Measurements from ENCODE around the gene SPO11.

The SPO11 gene

GRCh38 chr20:57291694-57292093, 37.9 kb upstream of the SPO11 start:
- ChIA-PET POLR2A (no interaction called here), CTCF (no interaction called here)
- no peak for TF ChIP-seq CTCF (IDR thresholded peaks at IDR 0.05; ENCODE audit: control extremely low read depth, extremely low read depth, low read depth, missing control alignments)
- no peak for DNase-seq (ENCODE audit: extremely low spot score)

- no peak for DNase-seq (ENCODE audit: extremely low spot score)
- CTCF ChIA-PET: no interaction called here
- POLR2A ChIA-PET: no interaction called here
- no peak for TF ChIP-seq CTCF (IDR thresholded peaks at IDR 0.05; ENCODE audit: control extremely low read depth, extremely low read depth, low read depth, missing control alignments)
Measured at GRCh38 chr20:57292611-57293010, 37.0 kb upstream of the SPO11 start.

- CTCF ChIA-PET: no interaction called here
- POLR2A ChIA-PET: no interaction called here
- TF ChIP-seq CTCF (IDR thresholded peaks at IDR 0.05; ENCODE audit: control extremely low read depth, extremely low read depth, low read depth, missing control alignments): no peak
- no peak for DNase-seq (ENCODE audit: extremely low spot score)
Measured at GRCh38 chr20:57293995-57294394, 35.6 kb upstream of the SPO11 start.

GRCh38 chr20:57294550-57294949, 35.1 kb upstream of the SPO11 start:
- no peak for TF ChIP-seq CTCF (IDR thresholded peaks at IDR 0.05; ENCODE audit: control extremely low read depth, extremely low read depth, low read depth, missing control alignments)
- ChIA-PET CTCF (no interaction called here), POLR2A (no interaction called here)
- no peak for DNase-seq (ENCODE audit: extremely low spot score)

GRCh38 chr20:57298457-57298856, 31.1 kb upstream of the SPO11 start:
- no peak for DNase-seq (ENCODE audit: extremely low spot score)
- ChIA-PET POLR2A (no interaction called here), CTCF (no interaction called here)
- TF ChIP-seq CTCF (IDR thresholded peaks at IDR 0.05; ENCODE audit: control extremely low read depth, extremely low read depth, low read depth, missing control alignments): no peak

- ChIA-PET CTCF (no interaction called here), POLR2A (no interaction called here)
- no peak for TF ChIP-seq CTCF (IDR thresholded peaks at IDR 0.05; ENCODE audit: control extremely low read depth, extremely low read depth, low read depth, missing control alignments)
- no peak for DNase-seq (ENCODE audit: extremely low spot score)
Measured at GRCh38 chr20:57301026-57301425, 28.6 kb upstream of the SPO11 start.

GRCh38 chr20:57306747-57307146, 22.9 kb upstream of the SPO11 start:
- no peak for TF ChIP-seq CTCF (IDR thresholded peaks at IDR 0.05; ENCODE audit: control extremely low read depth, extremely low read depth, low read depth, missing control alignments)
- POLR2A ChIA-PET: no interaction called here
- CTCF ChIA-PET: interaction anchor here (1.3 kb wide), 1 partner anchor 19 kb away, joined by 3 read pairs; no protein-coding TSS in a partner anchor
- no peak for DNase-seq (ENCODE audit: extremely low spot score)

Data from GM10248 (cell line).